OCI-LY7 (cell line): Measurements from ENCODE around the gene C9orf50. TPM values are rescaled to one million over a fixed set of nuclear protein-coding genes. Genes with fewer than 3 reads are reported as not detected.
"Not testable (repeated sequence)": the region's sequence is repeated elsewhere in the genome, so short reads cannot be mapped to it uniquely, and the experiment has no call there.

ENCODE experiments used
- BruUV-seq: library from RNA; stranded (reverse); fragments of 400-500 nt; replicated peaks from 2 replicates; lab custom pipeline; 2021; lab: Mats Ljungman, UMichigan
- CTCF ChIA-PET: fragments of 300-600 bp; sonication (Branson Sonifier 250); formaldehyde crosslinking; loops from one replicate; lab custom pipeline; 2022; ENCODE audit warnings: antibody characterized with exemption; ENCODE audit not compliant: unreplicated experiment; lab: Charles Lee
- POLR2A ChIA-PET: fragments of 300-600 bp; sonication (Branson Sonifier 250); formaldehyde crosslinking; loops from one replicate; lab custom pipeline; 2022; ENCODE audit warnings: antibody characterized with exemption; lab: Charles Lee
- DNase-seq: peaks from one replicate; pipeline ENCODE4 v3.0.0-alpha.2; 2015; ENCODE audit warnings: low spot score
- H2AFZ ChIP-seq: fragments of 200-600 bp; sonication (generic), shearing (Covaris generic); 2 replicates; pipeline ENCODE4 v1.6.1; 2014; ENCODE audit warnings: mild to moderate bottlenecking, antibody characterized with exemption, low read length, moderate library complexity
- H3K27ac ChIP-seq: fragments of 200-600 bp; sonication (generic); 2 replicates; pipeline ENCODE4 v1.5.1; 2014; ENCODE audit warnings: mixed run types, low read depth, mild to moderate bottlenecking, moderate library complexity, low read length, inconsistent platforms; ENCODE audit not compliant: poor library complexity, severe bottlenecking
- H3K36me3 ChIP-seq: fragments of 200-600 bp; sonication (generic); 2 replicates; pipeline ENCODE4 v1.6.1; 2014; ENCODE audit warnings: mild to moderate bottlenecking, antibody characterized with exemption, low read length, moderate library complexity, mixed read lengths; ENCODE audit not compliant: insufficient read depth
- H3K4me1 ChIP-seq: fragments of 200-600 bp; sonication (generic); 2 replicates; pipeline ENCODE4 v1.5.1; 2014; ENCODE audit warnings: mild to moderate bottlenecking, low read length; ENCODE audit not compliant: insufficient read depth, poor library complexity, severe bottlenecking
- H3K4me2 ChIP-seq: fragments of 200-600 bp; sonication (generic); 2 replicates; pipeline ENCODE4 v1.6.1; 2014; ENCODE audit warnings: mild to moderate bottlenecking, low read length
- H3K4me3 ChIP-seq: fragments of 200-600 bp; sonication (generic); 2 replicates; pipeline ENCODE4 v1.5.1; 2014; ENCODE audit warnings: mild to moderate bottlenecking, low read depth, low read length; ENCODE audit not compliant: poor library complexity, severe bottlenecking
- H3K79me2 ChIP-seq: fragments of 200-600 bp; sonication (generic); 2 replicates; pipeline ENCODE4 v1.6.1; 2016; ENCODE audit warnings: low read depth, mild to moderate bottlenecking, low read length, moderate library complexity, mixed read lengths; ENCODE audit not compliant: insufficient read depth
- H3K9me2 ChIP-seq: fragments of 200-600 bp; sonication (generic); 2 replicates; pipeline ENCODE4 v1.6.1; 2016; ENCODE audit warnings: mild to moderate bottlenecking, low read length, mixed read lengths; ENCODE audit not compliant: insufficient read depth
- H3K9me3 ChIP-seq: fragments of 200-600 bp; sonication (generic); 2 replicates; pipeline ENCODE4 v1.6.1; 2014; ENCODE audit warnings: mild to moderate bottlenecking, mixed run types, low read length, mixed read lengths
- H4K20me1 ChIP-seq: fragments of 200-600 bp; sonication (generic); 2 replicates; pipeline ENCODE4 v1.6.1; 2014; ENCODE audit warnings: mild to moderate bottlenecking, antibody characterized with exemption, low read length, moderate library complexity, mixed read lengths; ENCODE audit not compliant: insufficient read depth
- EZH2phosphoT487 ChIP-seq: fragments of 200-600 bp; sonication (generic); IDR thresholded peaks from 2 replicates; pipeline ENCODE4 v1.6.1; 2018; ENCODE audit warnings: low read depth, borderline replicate concordance, mild to moderate bottlenecking, mixed run types, antibody characterized with exemption, low read length, moderate library complexity, mixed read lengths
- intact Hi-C: fragments of 100-400 bp; cut with micrococcal nuclease; formaldehyde crosslinking; loops from one replicate; pipeline ENCODE4 v1.10.0; 2022; ENCODE audit not compliant: unreplicated experiment
- total RNA-seq, 2 experiments: library from RNA; depleted of rRNA in 1 of 2; stranded (reverse); fragments of >200 nt in 1 of 2; shearing (Covaris generic) in 1 of 2; gene quantifications; 2 replicates each; pipeline ENCODE4 v1.2.3, GENCODE V29; 2014 to 2022
- TF ChIP-seq, protein P1 (sequence below): fragments of 200-600 bp; sonication (generic); conservative IDR thresholded peaks from 2 replicates; pipeline ENCODE4 v1.5.1; 2014; ENCODE audit warnings: mild to moderate bottlenecking, antibody characterized with exemption, low read length, moderate library complexity, mixed read lengths

C9orf50 gene
- total RNA-seq, 2 experiments from 2014 or later = not detected

DNA sequence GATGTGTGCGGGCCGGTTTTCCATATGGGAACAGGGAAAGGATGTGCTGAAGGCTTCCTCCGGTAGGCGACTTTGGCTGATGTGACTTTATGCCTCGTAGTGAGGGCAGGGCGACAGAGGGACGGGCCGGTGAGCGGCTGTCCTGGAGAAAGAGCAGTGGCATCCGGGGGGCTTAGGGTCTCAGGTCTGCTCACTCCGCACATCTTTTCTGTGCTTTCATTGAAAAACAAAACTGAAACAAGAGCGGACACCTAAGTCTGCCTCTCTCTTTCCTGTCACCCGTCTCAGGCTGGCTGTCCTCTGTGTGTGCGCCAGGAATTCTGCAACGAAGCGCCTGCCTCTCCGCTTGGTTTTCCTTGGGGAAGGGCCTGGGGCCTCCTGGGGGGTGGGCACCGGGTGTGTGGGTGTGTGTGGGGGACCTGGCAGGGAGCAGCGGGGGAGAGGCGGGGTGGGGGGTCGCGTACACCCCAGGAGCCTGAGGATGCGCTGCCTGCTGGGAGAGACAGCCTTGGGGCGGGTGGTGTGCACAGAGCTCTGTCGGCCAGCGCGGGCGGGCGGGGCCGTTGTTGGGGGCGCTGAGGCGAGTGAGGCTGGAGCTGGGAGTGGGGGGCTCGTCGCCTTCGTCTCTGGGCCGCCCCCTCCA, 44.0 kb upstream of the C9orf50 start:
- Histone ChIP-seq H2AFZ (no peak overlapping the region), H3K4me3 (no peak overlapping the region), H3K9me2 (no peaks in the 10 kb centered on the region), H3K4me1 (no peaks in the 10 kb centered on the region), H3K36me3 (no peaks in the 10 kb centered on the region), H3K9me3 (no peaks in the 10 kb centered on the region), H4K20me1 (no peaks in the 10 kb centered on the region), H3K79me2 (no peaks in the 10 kb centered on the region), H3K27ac (no peak overlapping the region), H3K4me2 (no peak overlapping the region)
- ChIA-PET POLR2A (no interaction called here), CTCF (no interaction called here)
- BruUV-seq = no TSS peak
- DNase-seq = no peak
- intact Hi-C loops = no loop called here
- no peak for TF ChIP-seq EZH2phosphoT487
- TF ChIP-seq, protein P1, sequence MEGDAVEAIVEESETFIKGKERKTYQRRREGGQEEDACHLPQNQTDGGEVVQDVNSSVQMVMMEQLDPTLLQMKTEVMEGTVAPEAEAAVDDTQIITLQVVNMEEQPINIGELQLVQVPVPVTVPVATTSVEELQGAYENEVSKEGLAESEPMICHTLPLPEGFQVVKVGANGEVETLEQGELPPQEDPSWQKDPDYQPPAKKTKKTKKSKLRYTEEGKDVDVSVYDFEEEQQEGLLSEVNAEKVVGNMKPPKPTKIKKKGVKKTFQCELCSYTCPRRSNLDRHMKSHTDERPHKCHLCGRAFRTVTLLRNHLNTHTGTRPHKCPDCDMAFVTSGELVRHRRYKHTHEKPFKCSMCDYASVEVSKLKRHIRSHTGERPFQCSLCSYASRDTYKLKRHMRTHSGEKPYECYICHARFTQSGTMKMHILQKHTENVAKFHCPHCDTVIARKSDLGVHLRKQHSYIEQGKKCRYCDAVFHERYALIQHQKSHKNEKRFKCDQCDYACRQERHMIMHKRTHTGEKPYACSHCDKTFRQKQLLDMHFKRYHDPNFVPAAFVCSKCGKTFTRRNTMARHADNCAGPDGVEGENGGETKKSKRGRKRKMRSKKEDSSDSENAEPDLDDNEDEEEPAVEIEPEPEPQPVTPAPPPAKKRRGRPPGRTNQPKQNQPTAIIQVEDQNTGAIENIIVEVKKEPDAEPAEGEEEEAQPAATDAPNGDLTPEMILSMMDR = no peak

DNA sequence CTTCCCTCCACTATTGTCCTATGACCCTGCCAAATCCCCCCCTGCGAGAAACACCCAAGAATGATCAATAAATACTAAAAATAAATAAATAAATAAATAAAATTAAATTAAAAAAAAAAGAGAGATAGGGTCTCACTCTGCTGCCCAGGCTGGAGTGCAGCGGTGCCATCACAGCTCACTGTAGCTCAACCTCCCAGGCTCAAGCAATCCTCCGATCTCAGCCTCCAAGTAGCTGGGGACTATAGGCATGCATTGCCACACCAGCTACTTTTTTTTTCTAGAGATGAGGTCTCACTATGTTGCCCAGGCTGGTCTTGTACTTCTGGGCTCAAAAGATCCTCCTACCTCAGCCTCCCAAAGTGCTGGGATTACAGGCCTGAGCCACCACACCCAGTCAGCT, 41.3 kb upstream of the C9orf50 start:
- CTCF ChIA-PET, H3K4me2 ChIP-seq, H3K4me3 ChIP-seq, H3K79me2 ChIP-seq, H3K9me2 ChIP-seq, BruUV-seq, H4K20me1 ChIP-seq, H2AFZ ChIP-seq, DNase-seq, H3K9me3 ChIP-seq, intact Hi-C loops, H3K27ac ChIP-seq, POLR2A ChIA-PET, H3K36me3 ChIP-seq, H3K4me1 ChIP-seq: not testable (repeated sequence)

DNA sequence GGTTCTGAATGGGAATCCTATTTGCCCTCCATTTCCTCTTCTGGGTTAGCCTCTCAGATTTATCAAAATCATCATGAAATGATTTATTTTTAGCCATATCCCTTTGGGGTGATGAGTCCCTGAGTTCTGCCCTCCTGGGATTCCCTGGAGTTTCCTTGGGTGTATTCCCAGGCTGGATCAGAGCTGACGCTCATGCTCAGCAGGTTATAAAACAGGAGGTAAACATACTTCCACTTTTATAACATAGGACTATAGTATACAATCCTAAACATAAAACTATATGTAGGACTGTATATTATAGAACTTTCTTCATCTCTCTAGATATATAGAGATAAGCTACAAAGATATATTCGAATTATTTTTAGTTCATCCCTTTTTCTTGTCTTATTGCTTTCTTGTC, 40.1 kb upstream of the C9orf50 start:
- Histone ChIP-seq H3K79me2 (no peaks in the 10 kb centered on the region), H2AFZ (no peak overlapping the region), H3K36me3 (no peaks in the 10 kb centered on the region), H3K9me2 (no peaks in the 10 kb centered on the region), H3K4me3 (no peak overlapping the region), H3K4me1 (no peaks in the 10 kb centered on the region), H4K20me1 (no peaks in the 10 kb centered on the region), H3K27ac (no peak overlapping the region), H3K9me3 (no peaks in the 10 kb centered on the region), H3K4me2 (no peak overlapping the region)
- DNase-seq = no peak
- no TSS peak for BruUV-seq
- ChIA-PET CTCF (no interaction called here), POLR2A (interaction anchor here (0.7 kb wide), 1 partner anchor 802 kb away, joined by 4 read pairs; no protein-coding TSS in a partner anchor)
- intact Hi-C loops = no loop called here
- TF ChIP-seq EZH2phosphoT487 = no peak
- TF ChIP-seq, protein P1 = no peak
